Fibroblast of skin of right quadriceps (primary cell): ENCODE measurements around the gene IL1RN.

ENCODE experiments used
- DNase-seq: peaks from one replicate; pipeline ENCODE4 v3.0.0-alpha.2; 2013

The IL1RN gene

GRCh38 chr2:113157118-113157896 is 29.9 kb downstream of the IL1RN start:
- no peak for DNase-seq

DNA sequence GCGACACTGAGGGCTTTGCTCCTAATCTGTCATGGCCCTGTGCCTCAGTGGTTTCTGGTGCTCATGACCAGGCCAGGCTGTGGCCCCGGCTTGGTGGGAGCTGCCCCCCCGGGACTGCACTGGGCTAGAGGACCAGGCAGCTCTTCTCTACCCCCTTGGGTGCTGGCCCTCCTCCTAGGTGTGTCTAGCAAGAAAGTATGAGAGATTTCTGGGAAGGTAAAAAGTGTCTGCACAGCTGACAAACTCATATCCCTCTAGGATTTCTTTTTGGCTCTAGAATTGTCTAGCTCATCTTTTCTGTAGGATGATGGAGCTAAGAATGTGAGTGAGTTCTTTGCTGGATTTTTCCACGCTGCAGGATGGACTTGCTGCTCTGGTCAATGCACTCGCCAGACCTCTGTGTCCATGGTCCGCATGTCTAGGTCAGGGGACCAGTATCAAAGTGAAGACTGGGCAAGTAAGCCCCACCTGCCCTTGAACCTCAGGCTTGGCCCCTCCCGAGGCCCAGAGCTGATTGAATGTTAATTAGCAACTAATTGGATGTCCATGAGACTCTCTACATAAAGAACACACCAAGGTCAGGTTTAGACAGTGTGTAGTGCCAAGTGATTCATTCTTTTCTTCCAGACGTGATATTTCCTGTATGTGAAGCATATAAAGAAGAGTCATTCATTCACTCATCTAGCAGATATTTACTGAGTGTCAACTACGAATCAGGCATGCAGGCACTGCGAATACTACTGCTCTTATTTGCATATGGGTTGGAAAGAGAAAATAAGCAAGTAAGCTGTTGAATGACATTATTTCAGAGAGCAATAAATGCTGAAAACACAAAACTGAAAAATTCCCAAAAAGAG is 30.7 kb downstream of the IL1RN start:
- peak; percentile 63 for DNase-seq

- peak; percentile 41 for DNase-seq
Observed at GRCh38 chr2:113158884-113159553, 31.6 kb downstream of the IL1RN start.

DNA sequence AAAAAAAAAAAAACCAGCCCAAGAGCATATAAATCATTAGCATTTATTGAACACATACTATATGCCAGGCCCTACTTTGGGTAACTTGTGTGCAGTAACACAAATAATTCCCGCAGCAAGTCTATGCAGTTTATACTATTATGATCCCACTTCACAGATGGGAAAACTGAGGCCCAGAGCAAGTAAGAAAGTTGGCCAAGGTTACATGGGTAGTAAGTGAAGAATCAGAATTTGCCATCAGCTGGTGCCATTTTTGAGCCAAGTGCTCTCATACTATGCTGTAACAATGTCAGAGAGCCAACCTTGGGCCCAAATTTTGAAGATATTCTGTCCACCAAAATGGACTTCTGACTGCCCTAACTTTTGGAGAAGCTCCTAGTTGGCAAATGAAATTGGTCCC is 32.9 kb downstream of the IL1RN start:
- DNase-seq: no peak

DNA sequence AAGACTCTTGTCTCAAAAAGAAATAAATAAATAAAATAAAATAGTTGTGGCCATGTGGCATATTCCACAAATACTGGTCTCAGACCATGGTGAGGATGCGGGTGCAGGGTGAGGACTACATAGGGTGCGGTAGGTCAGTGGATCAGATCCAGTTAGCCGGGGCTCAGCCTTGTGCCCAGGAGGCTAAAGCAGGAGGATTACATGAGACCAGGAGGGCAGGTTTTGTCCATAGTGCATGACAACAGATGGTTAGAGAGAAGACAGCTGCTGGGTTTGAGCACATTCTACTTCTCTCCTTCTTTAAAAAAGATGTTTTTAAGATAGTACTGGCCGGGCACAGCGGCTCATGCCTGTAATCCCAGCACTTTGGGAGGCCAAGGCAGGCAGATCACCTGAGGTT is 33.6 kb downstream of the IL1RN start:
- DNase-seq: no peak

DNA sequence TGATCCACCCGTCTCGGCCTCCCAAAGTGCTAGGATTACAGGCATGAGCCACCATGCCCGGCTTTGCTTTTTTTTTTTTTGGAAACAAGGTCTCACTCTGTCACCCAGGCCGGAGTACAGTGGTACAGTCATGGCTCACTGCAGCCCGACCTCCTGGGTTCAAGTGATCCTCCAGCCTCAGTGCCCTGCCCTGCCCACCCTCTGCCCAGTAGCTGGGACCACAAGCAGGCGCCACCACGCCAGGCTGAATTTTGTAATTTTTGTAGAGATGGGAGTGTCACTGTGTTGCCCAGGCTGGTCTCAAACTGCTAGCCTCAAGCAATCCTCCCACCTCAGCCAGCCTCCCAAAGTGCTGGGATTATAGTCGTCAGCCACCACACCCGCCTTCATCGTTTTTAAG is 34.8 kb downstream of the IL1RN start:
- no peak for DNase-seq

DNA sequence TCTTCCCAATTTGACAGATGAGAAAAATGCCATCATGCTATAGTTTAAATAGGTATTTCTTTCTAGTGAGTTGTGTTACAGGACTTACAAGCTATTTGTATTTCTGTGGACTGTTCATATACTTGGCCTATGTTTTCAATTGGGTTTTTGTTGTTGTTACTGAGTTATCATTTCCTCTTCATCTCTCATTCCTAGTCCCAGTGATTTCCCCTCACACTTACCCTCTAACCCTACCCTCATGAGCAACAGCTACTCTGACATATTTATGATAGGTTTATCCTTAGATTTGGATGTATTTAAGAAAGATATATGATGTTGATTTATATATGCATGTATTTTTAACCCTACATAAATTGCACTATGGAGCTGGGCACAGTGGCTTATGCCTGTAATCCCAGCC is 35.5 kb downstream of the IL1RN start:
- no peak for DNase-seq

DNA sequence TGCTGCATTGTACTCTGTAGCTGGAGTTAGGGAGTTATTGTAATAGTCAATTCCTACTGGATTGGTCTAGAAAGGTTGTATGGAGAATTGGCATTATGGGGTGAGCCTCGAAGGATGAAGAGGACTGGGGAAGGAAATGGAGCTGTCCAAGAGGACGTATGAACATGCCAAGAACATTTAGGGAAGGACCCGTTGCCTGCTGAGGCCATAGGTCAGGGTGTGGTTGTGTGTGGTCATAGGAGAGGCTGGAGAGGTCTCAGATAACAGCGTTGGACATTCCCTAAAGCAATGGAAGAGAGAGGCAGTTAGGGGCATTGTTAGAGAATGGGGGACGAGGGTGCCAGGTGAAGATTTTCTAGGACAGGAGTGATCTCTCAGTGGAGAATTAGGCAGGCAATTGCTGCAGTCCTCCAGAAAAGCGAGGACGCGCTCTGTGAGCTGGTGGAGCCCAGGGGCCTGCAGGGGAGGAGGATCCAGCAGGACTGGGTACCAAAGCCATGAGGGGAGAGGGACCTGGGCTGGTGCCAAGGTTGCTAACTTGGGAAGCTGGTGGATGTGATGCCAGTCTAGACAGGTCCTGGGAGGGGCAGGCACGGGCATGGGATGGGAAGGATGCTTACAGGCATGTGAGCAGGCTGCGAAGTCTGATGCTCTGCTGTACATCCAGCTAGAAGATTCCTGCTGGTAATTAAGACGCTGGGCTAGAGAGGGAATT is 37.0 kb downstream of the IL1RN start:
- no peak for DNase-seq

DNA sequence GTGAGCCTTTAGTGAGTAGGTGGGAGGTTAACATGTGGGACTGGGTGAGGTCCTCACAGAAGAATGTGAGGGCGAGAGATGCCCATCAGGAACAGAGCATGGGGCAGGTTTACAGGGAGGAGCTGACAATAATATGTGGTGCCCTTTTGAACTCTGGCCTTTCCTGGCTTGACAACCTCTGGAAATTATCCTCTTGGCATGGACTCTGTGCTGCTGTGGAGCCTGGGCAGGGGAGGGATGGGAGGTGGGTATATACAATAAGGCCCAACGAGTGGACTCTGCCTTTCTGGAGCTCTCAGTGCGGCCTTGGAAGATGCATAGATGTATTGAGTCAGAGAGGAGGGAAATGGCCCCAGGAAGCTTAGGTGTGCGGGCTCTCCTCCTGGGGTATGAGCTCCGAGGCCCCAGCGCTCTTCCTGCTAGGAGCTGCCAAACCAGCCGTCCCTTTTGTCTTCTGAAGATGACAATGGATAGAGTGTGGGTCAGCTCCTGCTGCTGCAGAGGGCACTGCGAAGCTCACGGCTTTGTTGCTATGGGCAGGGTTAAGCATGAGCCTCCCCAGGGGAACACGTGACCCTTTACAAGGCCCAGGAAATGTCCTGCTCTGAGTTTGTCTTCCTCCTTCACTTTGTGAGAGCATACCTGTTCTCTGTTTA is 37.7 kb downstream of the IL1RN start:
- no peak for DNase-seq

GRCh38 chr2:113166187-113166645 is 38.8 kb downstream of the IL1RN start:
- DNase-seq: no peak

GRCh38 chr2:113167115-113167932 is 39.9 kb downstream of the IL1RN start:
- DNase-seq: no peak

GRCh38 chr2:113167962-113168340 is 40.6 kb downstream of the IL1RN start:
- DNase-seq: no peak

GRCh38 chr2:113169002-113169530 is 41.7 kb downstream of the IL1RN start:
- no peak for DNase-seq

DNA sequence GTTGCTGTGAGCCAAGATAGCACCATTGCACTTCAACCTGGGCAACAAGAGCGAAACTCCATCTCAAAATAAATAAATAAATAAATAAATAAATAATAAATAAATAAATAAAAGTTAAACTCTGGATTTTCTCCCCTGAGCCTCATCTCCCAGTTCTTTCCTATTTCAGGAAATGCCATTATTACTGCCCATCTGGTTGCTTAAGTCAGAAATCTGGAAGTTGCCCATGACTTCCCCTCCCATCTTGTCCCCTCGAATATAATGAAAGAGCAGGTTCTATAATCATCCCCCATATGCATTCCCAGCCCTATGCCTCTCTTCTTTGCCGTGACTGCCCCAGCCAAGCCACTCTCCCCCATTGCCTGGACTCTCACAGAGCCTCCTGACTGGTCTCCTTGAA is 42.2 kb downstream of the IL1RN start:
- no peak for DNase-seq

DNA sequence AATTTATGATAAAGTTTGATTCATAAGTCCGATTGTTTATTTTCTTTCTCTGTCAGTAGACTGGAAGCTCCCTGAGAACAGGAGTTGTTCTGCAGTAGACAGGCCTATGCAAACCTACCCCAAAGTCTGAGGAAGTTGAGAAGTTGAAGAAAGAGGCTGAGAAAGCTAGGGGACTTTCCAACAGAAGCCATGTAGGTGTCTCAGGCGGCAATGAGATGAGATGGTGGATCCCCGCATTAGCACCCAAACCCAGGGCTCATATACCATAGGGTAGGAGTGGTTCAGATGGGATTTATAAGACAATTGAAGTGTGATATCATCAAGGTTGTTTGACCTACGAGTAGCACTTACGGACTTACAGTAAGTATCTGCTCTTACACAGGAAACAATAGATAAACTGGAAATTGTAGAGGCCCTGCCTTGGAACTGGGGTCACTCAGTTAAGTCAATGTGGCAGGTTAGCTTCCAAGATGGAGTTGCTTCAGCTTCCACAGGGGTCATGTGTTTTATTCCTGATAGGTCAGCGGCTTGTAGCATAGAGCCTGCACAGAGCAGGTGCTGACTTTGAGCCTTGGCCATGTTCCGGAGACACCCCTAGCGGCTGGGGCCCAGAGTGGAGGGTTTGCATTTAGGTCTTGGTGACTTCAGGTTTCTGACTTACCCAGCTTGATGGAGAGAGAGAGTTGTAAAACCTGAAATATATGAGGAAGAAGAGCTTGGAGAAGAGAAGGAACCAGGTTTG is 44.1 kb downstream of the IL1RN start:
- no peak for DNase-seq

- DNase-seq: no peak
Observed at GRCh38 chr2:113172721-113173541, 45.5 kb downstream of the IL1RN start.

DNA sequence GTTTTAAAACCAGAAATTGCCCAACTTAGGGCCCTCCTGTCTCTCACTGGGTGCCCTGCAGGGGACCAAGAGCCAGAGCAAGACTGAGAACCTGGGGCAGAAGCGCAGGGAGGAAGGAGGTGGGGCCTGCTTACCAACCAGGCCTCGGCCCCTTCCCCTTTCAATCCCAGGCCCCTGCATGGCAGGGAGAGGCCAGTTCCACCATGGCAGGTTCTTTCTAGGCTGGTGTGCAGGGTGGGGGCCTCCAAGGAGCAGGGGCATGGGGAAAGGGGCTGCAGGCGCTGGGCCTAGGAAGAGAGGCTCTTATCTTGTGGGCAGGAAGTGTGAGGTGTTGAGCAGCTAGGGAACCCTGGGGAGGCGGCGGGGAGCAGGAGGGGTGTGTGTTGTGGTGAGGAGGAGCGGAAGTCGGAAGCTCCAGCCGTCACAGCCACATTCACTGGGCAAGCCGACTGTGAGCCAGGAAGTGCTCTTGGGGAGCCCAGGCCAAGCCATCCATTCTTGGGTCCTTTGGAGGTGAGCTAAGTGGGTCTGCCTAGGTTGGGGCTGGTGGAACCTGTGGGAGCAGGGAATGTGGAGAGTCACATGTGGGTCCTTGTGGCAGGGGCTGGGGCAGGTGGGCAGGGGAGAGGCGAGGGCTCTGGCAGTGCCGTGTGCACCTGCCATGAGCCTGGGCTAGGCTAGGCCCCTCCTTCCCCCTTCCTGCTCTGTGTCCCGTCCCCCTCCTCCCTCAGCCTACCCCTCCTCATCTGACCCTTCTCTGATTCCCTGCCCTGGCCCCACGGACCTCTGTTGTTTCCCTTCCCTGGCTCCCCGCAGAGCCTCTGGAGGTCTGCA is 46.4 kb downstream of the IL1RN start, which contains the start of gene PSD4:
PSD4 (plus strand) TSS at position 430 of the 834 bp plus-strand sequence. CDS start 8,486 bp downstream, outside the sequence.
- DNase-seq: no peak

GRCh38 chr2:113174376-113174750 is 47.0 kb downstream of the IL1RN start:
- DNase-seq: no peak
